BJ (cell line): ENCODE results near the gene PCBP3. TPM values are rescaled to one million over a fixed set of nuclear protein-coding genes. Genes with fewer than 3 reads are reported as not detected.
A peak's percentile ranks its signal among the peaks of the same experiment; 100 is the strongest.

Experiments
- CTCF ChIA-PET: fragments of 350-600 bp; formaldehyde crosslinking; extraction: SDS; loops from one replicate; lab custom pipeline; 2021; ENCODE audit warnings: antibody characterized with exemption, inconsistent platforms; lab: Yijun Ruan, JAX
- POLR2A ChIA-PET: fragments of 300-600 bp; sonication (Branson Sonifier 250); formaldehyde crosslinking; extraction: SDS; loops from one replicate; lab custom pipeline; 2021; ENCODE audit warnings: antibody characterized with exemption; lab: Charles Lee
- DNase-seq: peaks from one replicate; pipeline ENCODE4 v3.0.0-alpha.2; 2011; ENCODE audit warnings: low read depth
- H3K27me3 ChIP-seq: 2 replicates; pipeline ENCODE4 v1.6.0; 2011; ENCODE audit warnings: low read length; ENCODE audit not compliant: control insufficient read depth, insufficient read depth
- H3K36me3 ChIP-seq: 2 replicates; pipeline ENCODE4 v1.5.1; 2011; ENCODE audit warnings: low read length; ENCODE audit not compliant: control insufficient read depth, insufficient read depth
- H3K4me3 ChIP-seq: 2 replicates; pipeline ENCODE4 v1.5.1; 2011; ENCODE audit warnings: low read depth, mild to moderate bottlenecking, control low read depth, low read length
- CTCF ChIP-seq: IDR thresholded peaks from 2 replicates; pipeline ENCODE4 v1.5.1; 2011; ENCODE audit warnings: low read depth, mild to moderate bottlenecking, control low read depth, inconsistent platforms, low read length, moderate library complexity; ENCODE audit not compliant: insufficient read depth
- polyA plus RNA-seq: library from polyadenylated mRNA; depleted of rRNA; stranded (reverse); fragments of >200 nt; gene quantifications from 2 replicates; pipeline ENCODE4 v1.2.3, GENCODE V29; 2011

Gene PCBP3
- polyA plus RNA-seq, 1 experiment, result 2.1 TPM

GRCh38 chr21:45640001-45640887 is 3.3 kb upstream of the PCBP3 start:
- Histone ChIP-seq H3K36me3 (no peaks in the 10 kb centered on the region), H3K27me3 (peaks cover 2% of the 10 kb centered on the region; the same call in 1 of the 2 replicates), H3K4me3 (no peak overlapping the region)
- no peak for DNase-seq
- ChIA-PET CTCF (no interaction called here), POLR2A (no interaction called here)
- no peak for TF ChIP-seq CTCF

DNA sequence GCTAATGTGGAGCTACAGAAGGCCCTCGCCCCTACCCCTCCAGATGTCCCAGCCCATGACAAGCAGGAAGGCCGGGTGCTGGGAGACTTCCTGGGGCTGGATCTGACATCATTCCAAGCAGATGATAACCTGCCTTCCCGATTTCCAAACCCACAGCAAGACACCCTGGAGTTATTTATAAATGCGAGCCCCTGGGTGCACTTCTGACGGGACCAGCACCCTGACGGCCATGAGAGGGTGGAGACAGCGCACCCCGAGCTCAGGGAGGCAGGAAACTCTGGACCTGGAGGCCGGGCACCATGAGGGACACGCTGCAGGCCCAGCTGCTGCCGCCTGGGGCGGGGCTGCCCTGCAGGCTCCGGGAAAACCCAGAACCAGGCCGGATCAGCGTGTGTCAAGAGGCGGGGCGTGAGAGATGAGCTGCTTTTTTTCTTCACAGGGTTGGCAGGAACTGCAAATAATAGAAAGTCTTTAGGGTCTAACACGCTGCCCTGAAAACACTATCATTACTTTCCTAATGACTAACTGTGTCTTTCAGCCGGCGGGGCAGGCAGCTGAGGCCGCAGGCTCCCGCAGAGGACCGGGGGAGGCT is 2.5 kb upstream of the PCBP3 start:
- TF ChIP-seq CTCF, result peak; percentile 30
- Histone ChIP-seq H3K4me3 (no peak overlapping the region), H3K36me3 (no peaks in the 10 kb centered on the region), H3K27me3 (peaks cover 2% of the 10 kb centered on the region)
- POLR2A ChIA-PET, result no interaction called here
- DNase-seq, result no peak
- CTCF ChIA-PET, result no interaction called here

DNA sequence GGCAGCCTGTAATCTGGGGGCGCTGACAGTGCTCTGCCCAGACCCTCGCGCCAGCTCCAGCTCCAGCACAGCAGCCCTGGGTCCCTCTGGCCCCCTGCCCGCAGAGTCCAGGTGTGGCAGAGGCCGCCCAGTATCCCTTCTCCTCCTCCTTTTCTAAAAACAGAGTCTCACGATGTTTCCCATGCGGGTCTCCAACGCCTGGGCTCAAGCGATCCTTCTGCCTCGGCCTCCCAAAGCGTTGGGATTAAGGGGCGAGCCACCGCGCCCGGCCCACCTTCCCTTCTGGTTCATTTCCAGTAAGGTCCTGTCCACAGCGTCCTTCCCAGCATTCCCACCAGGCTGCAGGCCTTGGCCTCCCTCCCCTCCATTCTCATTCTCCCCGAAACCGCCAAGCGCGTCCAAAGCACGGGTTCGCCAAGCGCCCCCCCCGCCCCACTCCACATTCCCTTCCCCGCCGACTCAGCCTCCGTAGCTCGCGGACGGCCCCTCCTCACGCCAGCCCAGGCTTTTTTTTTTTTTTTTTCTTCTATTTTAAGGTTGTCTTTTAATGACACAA is 2.0 kb upstream of the PCBP3 start:
- no peak for TF ChIP-seq CTCF
- H3K36me3 ChIP-seq, result no peaks in the 10 kb centered on the region
- no peak for DNase-seq
- CTCF ChIA-PET, result no interaction called here
- H3K27me3 ChIP-seq, result peaks cover 2% of the 10 kb centered on the region
- POLR2A ChIA-PET, result no interaction called here
- no peak overlapping the region for H3K4me3 ChIP-seq

DNA sequence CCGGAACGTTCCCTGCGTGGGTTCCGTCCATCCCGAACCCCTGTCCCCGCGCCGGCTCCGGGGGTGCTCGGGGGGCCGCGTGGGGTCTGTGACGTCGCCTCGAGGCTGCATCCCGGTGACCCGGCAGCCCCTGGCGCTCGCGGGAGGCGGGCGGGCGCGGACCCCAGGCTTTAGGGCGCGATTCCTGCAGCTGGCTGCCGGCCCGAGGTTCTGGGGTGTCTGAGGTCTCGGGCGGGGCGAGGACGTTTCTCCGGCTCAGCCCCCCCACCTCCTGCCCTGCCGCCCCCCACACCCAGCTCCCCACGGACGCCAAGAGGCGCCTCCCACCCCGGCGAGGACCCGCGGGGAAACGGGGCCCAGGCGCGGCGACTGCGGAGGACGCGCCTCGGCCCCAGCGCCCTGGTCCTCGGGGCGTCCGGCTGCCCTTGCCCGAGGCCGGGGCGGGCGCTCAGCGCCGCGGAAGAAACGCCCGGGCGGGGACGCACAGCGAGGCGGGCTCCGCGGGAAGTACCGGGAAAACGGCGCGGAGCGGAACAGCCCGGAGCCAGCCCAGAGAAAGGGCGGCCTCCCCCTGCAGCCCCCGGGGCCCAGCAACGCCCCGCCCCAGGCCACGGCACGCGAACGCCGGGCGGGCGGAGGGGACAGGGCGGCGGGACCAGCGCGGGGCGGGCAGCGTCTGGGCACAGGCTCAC is 1.3 kb upstream of the PCBP3 start:
- Histone ChIP-seq H3K4me3 (peak overlapping the region; percentile 19), H3K36me3 (no peaks in the 10 kb centered on the region), H3K27me3 (peaks cover 2% of the 10 kb centered on the region)
- no peak for DNase-seq
- TF ChIP-seq CTCF, result no peak
- CTCF ChIA-PET, result interaction anchor here (0.6 kb wide), 1 partner anchor 72 kb away, joined by 3 read pairs; no protein-coding TSS in a partner anchor
- POLR2A ChIA-PET, result no interaction called here
